Activated naive CD8-positive, alpha-beta T cell (primary cell): Measurements from ENCODE around the gene SMYD1.

Source experiments
- H3K27ac Mint-ChIP-seq: one replicate; pipeline ENCODE4 v1.8.0; 2021; ENCODE audit warnings: mixed read lengths
- H3K27me3 Mint-ChIP-seq: one replicate; pipeline ENCODE4 v1.8.0; 2021; ENCODE audit warnings: mixed read lengths
- H3K36me3 Mint-ChIP-seq: one replicate; pipeline ENCODE4 v1.8.0; 2021; ENCODE audit warnings: mixed read lengths
- H3K4me1 Mint-ChIP-seq: one replicate; pipeline ENCODE4 v1.8.0; 2021; ENCODE audit warnings: low read depth, mixed read lengths
- H3K4me3 Mint-ChIP-seq: one replicate; pipeline ENCODE4 v1.8.0; 2021; ENCODE audit warnings: mild to moderate bottlenecking, mixed read lengths
- H3K9me3 Mint-ChIP-seq: one replicate; pipeline ENCODE4 v1.8.0; 2021; ENCODE audit warnings: low read depth, mixed read lengths

The SMYD1 gene

DNA sequence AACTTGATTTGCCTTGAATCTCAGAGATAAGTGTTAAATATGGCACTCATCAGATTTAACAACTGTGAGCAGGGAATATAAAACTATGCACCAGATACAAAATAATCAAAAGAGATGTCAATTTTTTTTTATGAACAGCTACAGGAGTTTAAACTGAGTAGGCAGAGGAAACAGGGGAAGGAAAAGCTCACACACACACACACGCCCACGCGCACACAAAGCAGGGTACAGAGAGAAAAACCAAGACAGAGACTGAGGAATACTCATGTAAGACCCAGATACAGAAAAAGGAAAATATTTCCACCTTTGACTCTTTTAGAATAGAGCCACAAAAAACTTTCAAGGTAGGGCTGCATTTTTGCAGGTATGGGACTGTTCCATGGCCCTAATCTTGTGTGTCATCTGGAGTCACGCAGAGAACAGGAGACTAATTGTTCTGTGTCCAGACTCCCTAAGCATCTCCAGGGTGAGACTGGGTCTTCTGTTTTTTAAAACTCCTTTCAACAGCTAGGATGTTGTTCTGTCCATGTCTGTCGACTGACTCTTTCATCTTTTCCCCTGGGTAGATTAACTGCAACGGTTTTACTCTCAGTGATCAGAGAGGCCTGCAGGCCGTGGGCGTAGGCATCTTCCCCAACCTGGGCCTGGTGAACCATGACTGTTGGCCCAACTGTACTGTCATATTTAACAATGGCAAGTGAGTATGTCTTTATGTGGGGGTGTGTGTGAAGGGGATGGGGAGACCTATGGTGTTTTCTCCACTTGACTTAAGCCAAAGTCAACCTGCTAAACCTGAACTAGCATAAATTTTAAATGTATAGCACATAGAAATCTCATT is 23.0 kb downstream of the SMYD1 start:
- Mint-ChIP-seq H3K4me1 (peaks cover 36% of the 10 kb centered on the region), H3K9me3 (no peaks in the 10 kb centered on the region), H3K27me3 (no peaks in the 10 kb centered on the region), H3K4me3 (peak overlapping the region; percentile 52), H3K27ac (peak overlapping the region; percentile 78), H3K36me3 (peaks cover 2% of the 10 kb centered on the region)

DNA sequence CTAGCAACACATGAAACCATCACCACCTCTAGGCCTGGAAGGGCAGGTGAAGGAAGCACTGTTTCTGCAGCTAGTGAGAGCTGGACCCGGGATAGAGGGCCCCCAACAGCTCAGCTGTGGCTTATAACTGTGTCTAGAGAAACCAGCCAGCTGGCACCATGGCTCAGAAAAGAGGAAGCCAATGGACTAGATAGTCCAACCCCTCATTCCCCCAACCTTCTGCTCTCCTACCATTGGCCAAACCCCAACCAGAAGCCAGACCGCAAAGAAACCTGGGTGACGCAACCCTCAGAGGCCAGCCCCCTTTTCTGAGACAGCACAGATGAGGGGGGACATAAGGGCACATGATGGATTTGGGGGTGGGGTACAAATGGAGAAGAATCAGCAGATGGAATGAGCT is 24.3 kb downstream of the SMYD1 start:
- H3K4me1 Mint-ChIP-seq: peaks cover 36% of the 10 kb centered on the region
- H3K36me3 Mint-ChIP-seq: peaks cover 2% of the 10 kb centered on the region
- H3K27me3 Mint-ChIP-seq: no peaks in the 10 kb centered on the region
- H3K27ac Mint-ChIP-seq: no peak overlapping the region
- H3K9me3 Mint-ChIP-seq: no peaks in the 10 kb centered on the region
- H3K4me3 Mint-ChIP-seq: no peak overlapping the region

DNA sequence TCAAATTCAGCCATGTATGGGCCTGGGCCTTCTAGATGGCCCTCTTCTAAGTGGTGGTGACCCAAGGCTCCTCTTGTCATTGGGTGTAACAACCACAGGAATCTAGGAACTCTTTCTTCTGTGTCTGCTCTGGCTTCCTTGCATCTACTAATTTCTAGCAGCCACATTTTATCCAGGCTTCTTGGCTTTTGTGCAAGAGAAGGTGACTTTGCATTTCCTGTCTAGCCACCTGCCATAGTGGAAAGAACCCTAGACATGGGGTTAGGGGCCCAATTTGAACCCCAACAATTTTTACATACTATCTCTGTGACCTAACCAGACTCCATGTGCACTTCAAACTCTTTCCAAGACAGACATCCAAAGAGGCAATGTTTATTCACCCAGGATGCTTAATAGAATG is 25.1 kb downstream of the SMYD1 start:
- no peaks in the 10 kb centered on the region for H3K27me3 Mint-ChIP-seq
- peaks cover 2% of the 10 kb centered on the region for H3K36me3 Mint-ChIP-seq
- H3K4me1 Mint-ChIP-seq: peaks cover 36% of the 10 kb centered on the region
- H3K9me3 Mint-ChIP-seq: no peaks in the 10 kb centered on the region
- H3K4me3 Mint-ChIP-seq: no peak overlapping the region
- H3K27ac Mint-ChIP-seq: no peak overlapping the region

DNA sequence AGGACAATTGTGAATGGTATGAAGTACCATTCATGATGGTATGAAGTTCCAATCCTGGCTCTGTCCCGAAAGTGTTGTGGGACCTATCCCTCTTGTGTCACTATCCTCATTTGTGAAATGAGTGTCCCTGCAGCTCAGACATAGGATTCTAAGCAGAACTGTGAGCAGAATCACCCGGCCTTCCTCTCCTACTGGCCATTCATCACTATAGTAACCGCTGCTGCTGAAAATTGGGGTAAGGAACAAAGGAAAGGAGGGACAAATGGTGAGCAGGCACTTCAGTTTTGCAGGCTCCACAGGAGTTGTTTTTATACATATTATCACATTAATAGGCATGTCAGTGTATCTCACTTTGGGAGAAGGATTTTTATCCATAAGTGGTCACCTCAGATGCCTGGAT is 27.4 kb downstream of the SMYD1 start:
- H3K27ac Mint-ChIP-seq: no peak overlapping the region
- H3K36me3 Mint-ChIP-seq: peaks cover 2% of the 10 kb centered on the region
- no peak overlapping the region for H3K4me3 Mint-ChIP-seq
- no peaks in the 10 kb centered on the region for H3K27me3 Mint-ChIP-seq
- H3K9me3 Mint-ChIP-seq: no peaks in the 10 kb centered on the region
- peaks cover 28% of the 10 kb centered on the region for H3K4me1 Mint-ChIP-seq

DNA sequence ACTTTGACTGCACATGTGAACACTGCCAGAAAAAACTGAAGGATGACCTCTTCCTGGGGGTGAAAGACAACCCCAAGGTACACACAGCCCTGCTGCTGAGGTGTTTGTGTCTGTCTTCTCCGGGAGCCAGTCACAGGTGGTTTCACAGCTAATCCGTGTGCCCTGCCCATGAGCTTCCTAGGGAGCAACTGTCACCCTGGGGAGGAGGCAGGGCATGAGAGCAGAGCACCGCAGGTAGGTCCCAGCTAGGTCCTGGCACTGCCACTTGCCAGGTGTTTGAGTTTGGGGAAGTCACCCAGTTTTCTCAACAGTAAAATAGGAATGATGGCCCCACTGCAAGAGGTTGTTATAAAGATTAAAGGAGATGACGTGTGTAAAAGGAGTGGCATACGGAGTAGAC is 29.1 kb downstream of the SMYD1 start:
- Mint-ChIP-seq H3K27ac (no peak overlapping the region), H3K9me3 (no peaks in the 10 kb centered on the region), H3K36me3 (peaks cover 2% of the 10 kb centered on the region), H3K4me1 (peaks cover 13% of the 10 kb centered on the region), H3K4me3 (no peak overlapping the region), H3K27me3 (no peaks in the 10 kb centered on the region)

DNA sequence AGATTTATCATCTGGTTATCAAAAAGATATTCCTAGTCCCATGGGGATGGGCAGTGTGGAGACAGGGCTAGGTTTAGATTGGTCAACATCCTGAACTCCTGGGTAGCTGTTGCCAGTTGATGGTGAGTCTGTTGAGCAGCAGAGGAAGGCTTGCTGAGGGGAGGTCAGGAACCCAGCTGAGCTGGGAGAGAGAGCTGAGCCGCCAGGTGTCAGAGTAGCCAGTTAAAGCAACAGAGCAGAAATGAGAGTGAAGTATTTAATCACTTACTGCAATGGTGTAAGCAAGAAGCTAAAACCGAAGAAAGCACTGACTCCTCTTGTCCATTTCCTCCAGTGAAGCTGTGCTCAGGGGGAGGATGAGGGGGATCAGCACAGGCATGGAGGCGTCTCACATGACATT is 29.6 kb downstream of the SMYD1 start:
- H3K27me3 Mint-ChIP-seq: no peaks in the 10 kb centered on the region
- no peak overlapping the region for H3K4me3 Mint-ChIP-seq
- H3K4me1 Mint-ChIP-seq: peaks cover 8% of the 10 kb centered on the region
- H3K9me3 Mint-ChIP-seq: no peaks in the 10 kb centered on the region
- H3K27ac Mint-ChIP-seq: no peak overlapping the region
- peaks cover 2% of the 10 kb centered on the region for H3K36me3 Mint-ChIP-seq

DNA sequence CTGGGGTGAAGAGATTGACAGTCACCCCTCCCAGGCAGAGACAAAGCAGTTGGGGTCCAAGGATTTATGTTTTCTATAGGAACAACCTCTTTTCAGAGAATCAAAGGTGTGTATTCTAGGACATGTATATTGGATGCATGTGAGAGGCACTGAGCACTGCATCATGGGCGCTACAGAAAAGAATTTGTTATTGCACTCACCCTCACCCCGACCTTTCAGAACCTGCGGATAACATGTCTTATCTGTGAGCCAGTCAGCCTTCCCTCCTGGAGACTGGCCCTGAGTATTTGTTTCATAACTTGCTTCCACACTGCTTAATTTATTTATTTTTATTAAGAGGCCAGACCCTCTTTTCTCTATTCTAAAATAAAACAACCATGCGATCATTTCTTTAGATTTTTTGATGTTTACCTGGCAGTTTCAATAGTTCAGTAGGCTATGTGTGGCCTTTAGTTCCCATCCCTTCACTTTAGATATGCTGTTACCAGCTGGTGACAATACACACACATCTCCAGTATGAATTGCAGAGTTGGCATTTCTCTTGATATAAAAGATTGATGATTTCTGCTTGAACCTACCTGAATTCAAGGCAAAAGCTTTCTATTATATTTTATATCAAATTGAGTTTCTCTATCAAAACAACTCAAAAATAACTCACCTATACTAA is 30.4 kb downstream of the SMYD1 start:
- H3K9me3 Mint-ChIP-seq: no peaks in the 10 kb centered on the region
- H3K27me3 Mint-ChIP-seq: no peaks in the 10 kb centered on the region
- peaks cover 2% of the 10 kb centered on the region for H3K36me3 Mint-ChIP-seq
- no peak overlapping the region for H3K4me3 Mint-ChIP-seq
- H3K4me1 Mint-ChIP-seq: peaks cover 2% of the 10 kb centered on the region
- H3K27ac Mint-ChIP-seq: no peak overlapping the region

DNA sequence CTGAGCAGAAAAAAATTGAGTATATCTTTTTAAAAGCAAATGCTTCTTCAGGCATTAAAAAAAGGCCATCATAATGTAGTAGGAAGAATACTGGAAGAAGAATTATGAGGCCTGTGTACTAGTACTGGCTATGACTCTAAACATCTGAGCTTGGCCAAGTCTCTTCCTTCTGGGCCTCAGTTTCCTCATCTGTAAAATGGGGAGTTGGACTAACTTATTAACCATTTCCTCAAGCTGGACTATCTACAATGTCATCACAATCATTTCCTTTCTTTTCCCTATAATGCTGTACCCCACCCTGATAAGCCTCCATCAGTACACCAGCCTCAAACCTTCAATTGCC is 30.9 kb downstream of the SMYD1 start:
- H3K4me3 Mint-ChIP-seq: no peak overlapping the region
- no peak overlapping the region for H3K27ac Mint-ChIP-seq
- peaks cover 2% of the 10 kb centered on the region for H3K36me3 Mint-ChIP-seq
- H3K4me1 Mint-ChIP-seq: peaks cover 2% of the 10 kb centered on the region
- H3K27me3 Mint-ChIP-seq: no peaks in the 10 kb centered on the region
- no peaks in the 10 kb centered on the region for H3K9me3 Mint-ChIP-seq

DNA sequence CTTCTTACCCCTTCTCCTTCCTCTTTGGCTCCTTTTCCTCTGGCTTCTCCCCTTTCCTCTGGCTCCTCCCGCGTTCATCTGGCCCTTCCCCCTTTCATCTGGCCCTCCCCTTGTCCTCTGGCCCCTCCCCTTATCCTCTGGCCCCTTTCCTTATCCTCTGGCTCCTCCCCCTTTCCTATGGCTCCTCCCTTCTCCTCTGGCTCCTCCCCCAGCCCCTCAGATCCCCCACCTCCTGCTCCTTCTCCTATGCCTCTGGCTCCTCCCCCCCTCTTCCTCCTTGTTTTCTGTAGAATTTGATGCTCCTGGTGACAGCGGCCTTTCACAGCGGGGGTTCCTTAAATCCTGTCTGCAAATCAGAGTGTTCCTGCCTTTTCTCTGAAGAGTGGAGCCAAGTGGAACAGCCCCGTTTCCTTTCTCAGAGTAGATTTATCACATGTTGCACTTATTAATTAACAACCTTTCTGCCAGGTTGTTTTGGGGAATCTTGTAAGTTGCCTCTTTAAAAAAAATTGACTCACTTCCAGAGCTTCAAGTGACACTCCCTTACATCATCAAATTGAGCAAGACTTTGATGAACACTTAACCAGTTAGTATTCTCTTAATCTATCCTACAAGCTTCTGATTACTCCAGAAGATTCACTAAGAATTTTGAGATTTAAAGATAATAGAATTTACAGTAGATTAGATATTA is 32.3 kb downstream of the SMYD1 start:
- no peaks in the 10 kb centered on the region for H3K27me3 Mint-ChIP-seq
- no peak overlapping the region for H3K4me3 Mint-ChIP-seq
- no peaks in the 10 kb centered on the region for H3K36me3 Mint-ChIP-seq
- no peak overlapping the region for H3K27ac Mint-ChIP-seq
- H3K4me1 Mint-ChIP-seq: no peaks in the 10 kb centered on the region
- no peaks in the 10 kb centered on the region for H3K9me3 Mint-ChIP-seq

DNA sequence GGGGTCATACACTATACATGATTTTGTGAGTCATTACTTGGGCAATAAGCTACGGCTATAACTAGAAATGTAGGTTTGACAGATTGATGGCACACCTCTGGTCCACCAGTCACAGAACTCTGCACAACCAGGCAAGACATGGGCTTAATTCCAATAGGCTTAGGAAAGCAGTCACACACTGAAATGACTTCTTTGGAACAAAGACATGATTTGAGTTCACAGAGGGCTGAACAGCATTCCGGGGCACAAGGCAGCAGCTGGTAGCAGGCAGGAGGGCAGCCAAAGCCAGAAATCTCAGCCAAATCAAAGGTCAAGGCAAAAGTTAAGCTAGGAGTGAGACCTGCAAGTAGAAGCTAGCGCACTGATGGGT is 32.8 kb downstream of the SMYD1 start:
- Mint-ChIP-seq H3K27me3 (no peaks in the 10 kb centered on the region), H3K4me1 (no peaks in the 10 kb centered on the region), H3K27ac (no peak overlapping the region), H3K36me3 (no peaks in the 10 kb centered on the region), H3K9me3 (no peaks in the 10 kb centered on the region), H3K4me3 (no peak overlapping the region)

DNA sequence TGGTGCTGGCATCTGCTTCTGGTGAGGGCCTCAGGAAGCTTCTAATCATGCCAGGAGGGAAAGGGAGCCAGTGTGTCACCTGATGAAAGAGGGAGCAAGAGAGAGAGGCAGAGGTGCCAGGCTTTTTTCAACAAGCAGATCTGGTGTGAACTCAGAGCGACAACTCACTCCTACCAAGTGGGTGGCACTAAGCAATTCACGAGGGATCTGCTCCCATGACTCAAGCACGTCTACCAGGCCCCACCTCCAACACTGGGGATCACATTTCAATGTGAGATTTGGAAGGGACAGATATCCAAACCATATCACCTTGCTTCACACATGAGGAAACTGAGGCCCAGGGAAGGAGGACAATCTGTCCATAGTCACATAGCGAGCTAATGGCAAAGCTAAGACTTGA is 41.2 kb downstream of the SMYD1 start:
- H3K4me3 Mint-ChIP-seq: no peak overlapping the region
- no peaks in the 10 kb centered on the region for H3K36me3 Mint-ChIP-seq
- no peaks in the 10 kb centered on the region for H3K4me1 Mint-ChIP-seq
- no peaks in the 10 kb centered on the region for H3K27me3 Mint-ChIP-seq
- H3K27ac Mint-ChIP-seq: no peak overlapping the region
- no peaks in the 10 kb centered on the region for H3K9me3 Mint-ChIP-seq

DNA sequence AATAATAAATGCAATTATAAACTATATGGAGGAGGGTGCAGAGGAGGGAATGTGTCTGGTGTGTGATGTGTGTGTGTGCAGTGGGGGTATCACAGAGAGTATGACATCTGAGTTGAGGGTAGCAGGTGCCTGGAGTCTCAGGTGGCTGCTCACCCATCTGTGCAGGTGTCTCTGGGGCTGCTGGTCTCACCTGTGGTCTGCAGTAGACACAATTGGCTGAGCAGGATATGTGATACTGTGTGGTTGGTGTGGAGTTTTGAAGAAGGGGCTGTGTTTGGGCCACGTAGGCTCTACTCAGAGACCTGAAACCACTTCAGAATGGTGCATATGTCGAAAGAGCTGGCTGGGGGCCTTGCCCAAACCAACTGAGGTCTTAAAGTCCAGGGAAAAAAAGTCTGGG is 43.2 kb downstream of the SMYD1 start:
- no peaks in the 10 kb centered on the region for H3K27me3 Mint-ChIP-seq
- no peaks in the 10 kb centered on the region for H3K9me3 Mint-ChIP-seq
- H3K36me3 Mint-ChIP-seq: no peaks in the 10 kb centered on the region
- no peak overlapping the region for H3K27ac Mint-ChIP-seq
- no peak overlapping the region for H3K4me3 Mint-ChIP-seq
- H3K4me1 Mint-ChIP-seq: no peaks in the 10 kb centered on the region

DNA sequence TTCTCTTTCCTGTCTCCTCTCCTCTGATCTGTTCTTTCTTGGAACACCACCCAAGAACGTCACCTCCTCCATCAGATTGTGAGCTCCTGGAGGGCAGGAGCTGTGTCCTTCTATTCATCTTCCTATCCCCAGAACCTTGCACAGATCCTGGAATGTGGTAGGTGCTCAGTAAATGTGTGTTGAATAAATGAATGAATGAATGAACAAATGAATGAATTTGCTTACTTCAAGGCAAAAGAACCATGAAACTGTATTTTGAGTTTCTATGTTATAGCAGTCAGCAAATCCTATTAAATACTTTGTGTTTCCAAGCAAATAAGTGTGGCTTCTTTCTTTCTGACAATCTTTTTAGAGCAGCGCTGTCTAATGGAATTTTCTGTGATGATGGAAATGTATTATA is 45.4 kb downstream of the SMYD1 start:
- Mint-ChIP-seq H3K27ac (no peak overlapping the region), H3K4me1 (no peaks in the 10 kb centered on the region), H3K27me3 (no peaks in the 10 kb centered on the region), H3K4me3 (no peak overlapping the region), H3K9me3 (no peaks in the 10 kb centered on the region), H3K36me3 (no peaks in the 10 kb centered on the region)

DNA sequence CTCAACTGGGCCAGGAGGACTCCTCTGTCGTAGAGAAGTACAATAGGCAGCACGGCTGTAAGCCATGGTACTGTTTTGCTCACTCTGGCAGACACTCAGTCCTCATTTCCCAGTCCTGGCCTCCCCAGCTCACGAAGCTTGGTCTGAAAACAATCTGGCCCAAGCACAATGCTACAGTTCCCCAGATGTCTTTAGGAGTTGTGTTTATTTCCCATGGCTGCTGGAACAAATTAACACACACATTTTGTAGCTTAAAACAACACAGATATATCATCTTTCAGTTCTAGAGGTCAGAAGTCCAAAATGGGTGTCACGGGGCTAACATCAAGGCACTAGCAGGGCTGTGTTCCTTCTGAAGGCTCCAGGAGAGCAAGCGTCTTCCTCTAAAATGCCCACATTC is 47.3 kb downstream of the SMYD1 start:
- Mint-ChIP-seq H3K9me3 (no peaks in the 10 kb centered on the region), H3K36me3 (no peaks in the 10 kb centered on the region), H3K27ac (no peak overlapping the region), H3K27me3 (peaks cover 2% of the 10 kb centered on the region), H3K4me1 (no peaks in the 10 kb centered on the region), H3K4me3 (no peak overlapping the region)

DNA sequence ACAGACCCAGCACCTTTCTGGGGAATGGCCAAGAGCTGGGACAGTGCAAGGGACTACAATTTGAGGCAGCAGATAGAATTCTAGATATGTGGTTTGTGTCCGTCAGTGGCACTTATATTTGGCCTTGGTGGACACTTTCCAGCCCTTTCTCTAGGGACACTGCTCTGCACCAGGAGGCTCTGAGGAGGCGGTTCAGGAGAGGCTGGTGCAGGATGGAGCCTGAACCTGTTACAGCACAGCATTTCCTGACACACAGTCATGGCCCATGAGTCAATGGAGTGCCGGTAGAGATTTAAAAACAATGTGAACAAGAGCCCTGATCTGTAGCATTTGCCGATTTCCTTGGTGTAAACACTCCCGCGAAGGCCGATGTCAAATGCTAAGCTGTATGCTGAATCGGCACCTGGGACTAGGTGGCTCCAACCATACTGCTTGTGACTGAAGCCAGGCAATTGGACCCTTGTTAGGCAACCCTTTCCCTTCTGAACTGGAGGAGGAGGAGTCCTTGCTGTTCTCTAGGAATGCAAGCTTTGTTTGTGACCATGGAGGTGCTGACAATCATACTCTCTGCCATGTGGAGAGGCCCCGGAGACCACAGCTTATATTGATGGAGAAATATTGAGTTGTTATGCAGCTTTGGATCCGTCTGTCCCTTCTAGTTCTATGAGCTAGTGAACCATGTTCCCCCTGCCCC is 48.3 kb downstream of the SMYD1 start:
- H3K27me3 Mint-ChIP-seq: peaks cover 2% of the 10 kb centered on the region
- H3K36me3 Mint-ChIP-seq: no peaks in the 10 kb centered on the region
- H3K4me3 Mint-ChIP-seq: no peak overlapping the region
- no peak overlapping the region for H3K27ac Mint-ChIP-seq
- H3K9me3 Mint-ChIP-seq: no peaks in the 10 kb centered on the region
- H3K4me1 Mint-ChIP-seq: no peaks in the 10 kb centered on the region
